HepG2 (cell line): ENCODE results near the gene TLCD3B. TPM values are rescaled to one million over a fixed set of nuclear protein-coding genes. Genes with fewer than 3 reads are reported as not detected.

ENCODE experiments used
- BCL6 ChIP-seq: IDR thresholded peaks from 2 replicates; pipeline ENCODE4 v1.6.1; 2016; ENCODE audit warnings: missing genetic modification reagents, missing compliant biosample characterization
- EP300 ChIP-seq, 3 experiments: sonication (generic) in 1 of 3; formaldehyde crosslinking in 1 of 3; IDR thresholded peaks; 2 replicates each; pipeline versions ENCODE4 v1.5.1 to v1.6.1; 2011 to 2020; ENCODE audit warnings: low read depth in 2 of 3, low read length in 2 of 3, borderline replicate concordance in 1 of 3, improper control_type of control experiment in 1 of 3, mild to moderate bottlenecking in 1 of 3, missing genetic modification reagents in 1 of 3, moderate library complexity in 1 of 3
- FOXA1 ChIP-seq, 2 experiments: fragments of 450-650 bp in 1 of 2; sonication (generic) in 1 of 2; formaldehyde crosslinking in 1 of 2; IDR thresholded peaks; 2 replicates each; pipeline versions ENCODE4 v1.4.0 to v1.6.1; 2016 to 2020; ENCODE audit warnings: missing genetic modification reagents in 1 of 2
- FOXK2 ChIP-seq: fragments of 450-650 bp; IDR thresholded peaks from 2 replicates; pipeline ENCODE4 v1.6.1; 2016
- GTF2F1 ChIP-seq: fragments of 150-350 bp; IDR thresholded peaks from 2 replicates; pipeline ENCODE4 v1.6.1; 2014; ENCODE audit warnings: low read length
- ISL2 ChIP-seq: sonication (generic); formaldehyde crosslinking; IDR thresholded peaks from 2 replicates; pipeline ENCODE4 v1.5.0; 2020; ENCODE audit warnings: missing genetic modification reagents
- RAD51 ChIP-seq: fragments of 450-650 bp; IDR thresholded peaks from 2 replicates; pipeline ENCODE4 v1.6.1; 2016; ENCODE audit warnings: borderline replicate concordance
- RXRA ChIP-seq: sonication (generic); formaldehyde crosslinking; IDR thresholded peaks from 2 replicates; pipeline ENCODE4 v1.5.1; 2020; ENCODE audit warnings: missing genetic modification reagents
- TBP ChIP-seq: sonication (generic); formaldehyde crosslinking; IDR thresholded peaks from 2 replicates; pipeline ENCODE4 v1.5.0; 2020; ENCODE audit warnings: missing genetic modification reagents
- TMF1 ChIP-seq: sonication (generic); formaldehyde crosslinking; IDR thresholded peaks from 2 replicates; pipeline ENCODE4 v1.8.1; 2022; ENCODE audit warnings: low read depth, missing genetic modification reagents
- ZBTB46 ChIP-seq: sonication (generic); formaldehyde crosslinking; IDR thresholded peaks from 2 replicates; pipeline ENCODE4 v1.4.0; 2020; ENCODE audit warnings: mild to moderate bottlenecking, missing genetic modification reagents, borderline replicate concordance
- ZKSCAN8 ChIP-seq: IDR thresholded peaks from 2 replicates; pipeline ENCODE4 v1.6.1; 2016; ENCODE audit warnings: borderline replicate concordance, missing genetic modification reagents, missing compliant biosample characterization
- ZNF263 ChIP-seq: sonication (generic); formaldehyde crosslinking; IDR thresholded peaks from 2 replicates; pipeline ENCODE4 v1.4.0; 2020; ENCODE audit warnings: missing genetic modification reagents
- ZNF407 ChIP-seq: sonication (generic); formaldehyde crosslinking; IDR thresholded peaks from one replicate; pipeline ENCODE4 v1.5.1; 2020; ENCODE audit warnings: mild to moderate bottlenecking, missing genetic modification reagents; ENCODE audit errors: not compliant biosample characterization
- ZNF660 ChIP-seq: sonication (generic); formaldehyde crosslinking; IDR thresholded peaks from 2 replicates; pipeline ENCODE4 v1.5.1; 2020; ENCODE audit warnings: mild to moderate bottlenecking, low read depth, missing genetic modification reagents, borderline replicate concordance
- ZNF781 ChIP-seq: sonication (generic); formaldehyde crosslinking; IDR thresholded peaks from 2 replicates; pipeline ENCODE4 v1.5.1; 2020; ENCODE audit warnings: borderline replicate concordance, mild to moderate bottlenecking, missing genetic modification reagents; ENCODE audit errors: not compliant biosample characterization
- polyA plus RNA-seq, 8 experiments: library from polyadenylated mRNA; depleted of rRNA in 3 of 8; stranded (reverse) in 7 of 8; unstranded in 1 of 8; fragments of >200 nt; fragmentation: Illumina TruSeq in 4 of 8; extraction: Trizol in 4 of 8; gene quantifications; 2 replicates each; pipeline versions ENCODE4 v1.2.1 to v1.2.3, GENCODE V29; 2011 to 2016; ENCODE audit warnings: low read depth in 4 of 8, missing spikeins in 1 of 8, mixed read lengths in 1 of 8; ENCODE audit not compliant: insufficient read depth in 1 of 8
- total RNA-seq, 5 experiments: library from RNA; depleted of rRNA; stranded (reverse); fragments of >200 nt; fragmentation: Illumina TruSeq; extraction: Trizol; gene quantifications; 2 replicates each; pipeline ENCODE4 v1.2.3, GENCODE V29; 2016; ENCODE audit warnings: low read depth in 1 of 5
- TF ChIP-seq, protein P1 (sequence below): sonication (generic); formaldehyde crosslinking; IDR thresholded peaks from 2 replicates; pipeline ENCODE4 v1.8.0; 2022; ENCODE audit warnings: missing genetic modification reagents, mild to moderate bottlenecking, borderline replicate concordance

The TLCD3B gene
- total and polyA plus RNA-seq, 2 of the 13 experiments (the other 11 are each of a cell fraction or from before 2014, with no cell fraction given) = not detected

DNA sequence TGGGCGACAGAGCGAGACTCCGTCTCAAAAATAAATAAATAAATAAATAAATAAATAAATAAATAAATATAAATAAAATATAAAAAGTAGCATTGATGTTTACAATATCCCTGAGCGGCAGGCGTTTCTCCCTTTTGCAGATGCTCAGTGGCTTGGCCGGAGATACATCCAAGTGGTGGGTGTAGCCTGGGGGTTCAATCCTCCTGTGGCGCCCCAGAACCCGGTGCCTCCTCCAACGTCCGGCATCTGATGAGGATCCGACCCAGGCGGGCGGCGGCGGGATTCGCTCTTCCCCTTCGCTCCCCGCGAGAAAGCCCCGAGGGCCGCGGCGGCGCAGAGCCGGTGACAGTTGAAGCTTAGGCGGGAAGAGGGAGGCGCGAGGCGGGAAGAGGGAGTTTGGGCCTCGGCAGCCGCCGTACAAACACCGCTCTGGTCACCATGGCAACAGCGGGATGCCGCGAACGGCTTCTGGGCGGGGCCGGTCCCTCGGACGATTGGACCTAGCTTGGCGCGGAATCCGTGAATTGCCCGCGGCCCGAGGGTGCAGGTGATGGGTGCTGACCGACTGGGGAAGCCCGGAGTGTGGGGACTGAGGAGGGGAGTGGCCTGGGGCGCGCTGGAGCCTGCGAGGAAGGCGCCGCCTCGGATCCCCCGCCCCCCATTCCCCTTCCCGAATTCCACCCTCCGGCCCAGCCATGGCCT is 21.8 kb upstream of the TLCD3B start (continued):
- TF ChIP-seq ZNF407 (CRISPR knock-in tag) = peak; percentile 85
- peak; percentile 69 for TF ChIP-seq ISL2
- TF ChIP-seq ZBTB46 (CRISPR knock-in tag) = no peak
- TF ChIP-seq ZNF263 (CRISPR knock-in tag) = peak; percentile 78
- no peak for TF ChIP-seq RAD51
- TF ChIP-seq BCL6 (CRISPR knock-in tag) = peak; percentile 67
- TF ChIP-seq FOXK2 = no peak
- TF ChIP-seq TBP (CRISPR knock-in tag) = no peak
- TF ChIP-seq, protein P1, sequence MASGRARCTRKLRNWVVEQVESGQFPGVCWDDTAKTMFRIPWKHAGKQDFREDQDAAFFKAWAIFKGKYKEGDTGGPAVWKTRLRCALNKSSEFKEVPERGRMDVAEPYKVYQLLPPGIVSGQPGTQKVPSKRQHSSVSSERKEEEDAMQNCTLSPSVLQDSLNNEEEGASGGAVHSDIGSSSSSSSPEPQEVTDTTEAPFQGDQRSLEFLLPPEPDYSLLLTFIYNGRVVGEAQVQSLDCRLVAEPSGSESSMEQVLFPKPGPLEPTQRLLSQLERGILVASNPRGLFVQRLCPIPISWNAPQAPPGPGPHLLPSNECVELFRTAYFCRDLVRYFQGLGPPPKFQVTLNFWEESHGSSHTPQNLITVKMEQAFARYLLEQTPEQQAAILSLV (CRISPR knock-in tag) = peak; percentile 98; the same call in 1 of the 2 replicates
- peak; percentile 99 for TF ChIP-seq TMF1 (CRISPR knock-in tag)
- peak; percentile 89 for TF ChIP-seq ZNF781
- peak; percentile 70; the same call in 1 of the 2 replicates for TF ChIP-seq ZKSCAN8
- no peak for TF ChIP-seq ZNF660 (CRISPR knock-in tag)
- TF ChIP-seq RXRA (CRISPR knock-in tag) = peak; percentile 90
- TF ChIP-seq FOXA1 (IDR thresholded peaks at IDR 0.05) = no peak
- peak; percentile 62; the same call in 1 of the 2 replicates for TF ChIP-seq FOXA1 (CRISPR knock-in tag; IDR thresholded peaks at IDR 0.05)
- peak; percentile 60 to 63; a peak in 1 of 4 replicates for TF ChIP-seq EP300 (IDR thresholded peaks at IDR 0.05; ENCODE audit: low read depth in 2 of 2, low read length in 2 of 2)
- peak; percentile 76 for TF ChIP-seq EP300 (CRISPR knock-in tag; IDR thresholded peaks at IDR 0.05; ENCODE audit: borderline replicate concordance)
- TF ChIP-seq GTF2F1 = no peak
